HG02870 (cell line): ENCODE results near the gene VPREB1.
"Not testable (repeated sequence)": the region's sequence is repeated elsewhere in the genome, so short reads cannot be mapped to it uniquely, and the experiment has no call there.

Experiments
- ATAC-seq: cut with Tn5 transposase; IDR thresholded peaks from one replicate; pipeline ENCODE4 v1.9.1; 2021; ENCODE audit warnings: mild to moderate bottlenecking, moderate library complexity; ENCODE audit not compliant: unreplicated experiment

Gene VPREB1

GRCh38 chr22:22292656-22293055, 48.1 kb downstream of the VPREB1 start:
- not testable (repeated sequence) for ATAC-seq

GRCh38 chr22:22293436-22293835, 48.9 kb downstream of the VPREB1 start:
- ATAC-seq: not testable (repeated sequence)

- not testable (repeated sequence) for ATAC-seq
Observed at GRCh38 chr22:22294641-22295040, 50.1 kb downstream of the VPREB1 start.
